AG10803 (cell line): ENCODE data around the gene ZNF235.

Experiments used
- DNase-seq: peaks from one replicate; pipeline ENCODE4 v3.0.0; 2010; ENCODE audit warnings: low read depth
- H3K4me3 ChIP-seq: 2 replicates; pipeline ENCODE4 v1.5.1; 2011; ENCODE audit warnings: mild to moderate bottlenecking, low read length, control low read depth
- TF ChIP-seq, protein P1 (sequence below): conservative IDR thresholded peaks from 2 replicates; pipeline ENCODE4 v1.5.1; 2011; ENCODE audit warnings: mild to moderate bottlenecking, low read length, control low read depth, inconsistent platforms

Gene ZNF235

DNA sequence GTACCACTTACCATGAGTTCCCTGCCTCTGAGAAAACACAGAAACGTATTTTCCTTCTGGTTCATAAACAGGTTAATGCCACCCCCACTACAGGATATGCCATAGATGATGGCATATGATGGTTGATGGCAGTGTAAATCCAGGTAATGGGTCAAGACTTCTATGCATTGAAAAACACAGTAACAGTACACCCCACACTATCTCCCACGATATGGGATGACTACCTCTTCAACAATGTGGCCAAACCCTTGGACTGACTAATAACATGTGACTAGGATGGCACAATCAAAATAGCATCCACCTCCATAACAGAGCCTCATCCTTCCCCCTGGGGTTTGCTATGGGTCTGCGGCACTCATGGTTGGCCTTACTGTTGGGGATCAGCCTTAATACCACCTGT, 22.0 kb downstream of the ZNF235 start:
- TF ChIP-seq, protein P1, sequence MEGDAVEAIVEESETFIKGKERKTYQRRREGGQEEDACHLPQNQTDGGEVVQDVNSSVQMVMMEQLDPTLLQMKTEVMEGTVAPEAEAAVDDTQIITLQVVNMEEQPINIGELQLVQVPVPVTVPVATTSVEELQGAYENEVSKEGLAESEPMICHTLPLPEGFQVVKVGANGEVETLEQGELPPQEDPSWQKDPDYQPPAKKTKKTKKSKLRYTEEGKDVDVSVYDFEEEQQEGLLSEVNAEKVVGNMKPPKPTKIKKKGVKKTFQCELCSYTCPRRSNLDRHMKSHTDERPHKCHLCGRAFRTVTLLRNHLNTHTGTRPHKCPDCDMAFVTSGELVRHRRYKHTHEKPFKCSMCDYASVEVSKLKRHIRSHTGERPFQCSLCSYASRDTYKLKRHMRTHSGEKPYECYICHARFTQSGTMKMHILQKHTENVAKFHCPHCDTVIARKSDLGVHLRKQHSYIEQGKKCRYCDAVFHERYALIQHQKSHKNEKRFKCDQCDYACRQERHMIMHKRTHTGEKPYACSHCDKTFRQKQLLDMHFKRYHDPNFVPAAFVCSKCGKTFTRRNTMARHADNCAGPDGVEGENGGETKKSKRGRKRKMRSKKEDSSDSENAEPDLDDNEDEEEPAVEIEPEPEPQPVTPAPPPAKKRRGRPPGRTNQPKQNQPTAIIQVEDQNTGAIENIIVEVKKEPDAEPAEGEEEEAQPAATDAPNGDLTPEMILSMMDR = no peak
- no peak for DNase-seq
- no peak overlapping the region for H3K4me3 ChIP-seq

DNA sequence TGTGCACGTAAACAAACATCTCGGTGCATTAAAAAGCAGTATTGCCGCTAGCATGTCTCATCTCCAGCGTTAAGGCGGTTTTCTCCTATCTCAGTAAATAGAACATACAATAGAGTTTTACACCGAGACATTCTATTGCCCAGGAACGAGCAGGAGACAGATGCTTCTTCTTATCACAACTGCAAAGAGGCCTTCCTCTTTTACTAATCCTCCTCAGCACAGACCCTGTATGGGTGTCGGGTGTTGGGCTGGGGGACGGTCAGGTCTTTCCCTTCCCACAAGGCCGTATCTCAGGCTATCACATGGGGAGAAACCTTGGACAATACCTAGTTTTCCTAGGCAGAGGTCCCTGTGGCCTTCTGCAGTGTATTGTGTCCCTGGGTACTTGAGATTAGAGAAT, 23.9 kb downstream of the ZNF235 start:
- TF ChIP-seq, protein P1 = no peak
- no peak for DNase-seq
- no peak overlapping the region for H3K4me3 ChIP-seq

DNA sequence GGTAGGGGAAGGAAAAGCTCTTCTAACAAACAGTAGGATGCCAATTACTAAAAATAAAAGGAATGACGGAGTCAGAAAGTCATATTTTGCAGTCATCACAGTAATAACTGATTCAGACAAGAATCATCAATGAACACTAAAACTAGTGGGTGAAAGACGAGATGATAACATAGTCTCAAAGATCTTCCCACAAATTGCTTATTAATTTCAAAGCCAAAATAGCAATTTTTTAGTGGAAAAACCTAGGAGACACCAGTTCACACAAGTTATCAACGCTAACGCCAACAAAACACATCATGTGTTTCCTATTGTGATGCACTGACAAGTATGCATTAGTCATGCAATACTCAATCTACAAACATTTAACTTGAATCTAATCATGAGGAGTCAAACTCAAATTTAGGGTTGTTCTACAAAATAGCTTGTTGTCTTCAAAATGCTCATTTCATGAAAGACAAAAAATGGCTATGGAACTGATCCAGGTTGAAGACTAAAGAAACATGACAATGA, 26.6 kb downstream of the ZNF235 start:
- TF ChIP-seq, protein P1 = no peak
- DNase-seq = peak; percentile 49
- no peak overlapping the region for H3K4me3 ChIP-seq

DNA sequence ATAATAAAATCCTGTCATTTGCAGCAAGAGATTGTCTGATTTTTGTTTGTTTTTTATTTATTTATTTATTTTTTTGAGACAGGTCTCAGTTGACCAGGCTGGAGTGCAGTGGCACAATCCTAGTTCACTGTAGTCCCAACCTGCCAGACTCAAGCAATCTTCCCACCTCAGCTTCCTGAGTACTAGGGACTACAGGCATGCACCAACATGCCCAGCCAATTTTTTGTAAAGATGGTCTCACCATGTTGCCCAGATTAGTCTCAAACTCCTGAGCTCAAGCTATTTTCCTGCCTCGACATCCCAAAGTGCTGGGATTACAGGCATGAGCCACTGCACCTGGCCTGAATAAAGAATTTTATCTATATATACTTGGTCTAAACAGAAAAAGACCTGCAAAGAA, 27.5 kb downstream of the ZNF235 start:
- no peak for DNase-seq

DNA sequence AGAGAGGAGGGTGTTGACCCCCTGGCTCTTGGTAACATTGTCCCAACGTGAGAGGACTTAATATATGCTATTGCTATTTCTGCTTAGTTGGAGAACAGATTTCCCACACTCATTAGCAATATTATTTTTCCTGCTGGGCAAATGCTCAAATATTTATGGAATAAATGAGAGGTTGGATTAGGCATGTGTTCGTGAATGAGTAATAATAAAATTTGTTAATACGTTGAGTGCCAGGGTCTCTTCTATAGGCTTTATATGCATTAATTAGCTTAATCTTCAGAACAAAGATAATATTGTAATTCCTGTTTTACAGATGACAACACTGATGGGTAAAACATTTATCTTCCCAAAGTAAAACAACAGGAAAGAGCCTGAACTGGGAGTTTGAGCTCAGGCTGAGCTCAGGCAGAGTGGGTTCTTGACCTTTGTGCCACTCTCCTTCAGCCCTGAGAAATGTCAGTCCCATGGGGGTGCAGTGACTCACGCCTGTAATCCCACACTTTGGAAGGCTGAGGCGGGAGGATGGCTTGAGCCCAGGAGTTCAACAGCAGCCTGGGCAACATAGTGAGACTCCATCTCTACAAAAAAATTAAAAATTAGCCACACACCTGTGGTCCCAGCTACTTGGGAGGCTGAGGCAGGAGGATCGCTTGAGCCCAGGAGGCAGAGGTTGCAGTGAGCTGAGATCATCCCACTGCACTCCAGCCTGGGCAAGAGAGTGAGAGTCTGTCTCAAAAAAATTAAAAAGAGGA, 44.0 kb downstream of the ZNF235 start:
- TF ChIP-seq, protein P1 = no peak
- no peak overlapping the region for H3K4me3 ChIP-seq
- DNase-seq = no peak

More for the DNA sequence above, 27.5 kb downstream of the ZNF235 start:
- H3K4me3 ChIP-seq = no peak overlapping the region
- TF ChIP-seq, protein P1 = no peak

DNA sequence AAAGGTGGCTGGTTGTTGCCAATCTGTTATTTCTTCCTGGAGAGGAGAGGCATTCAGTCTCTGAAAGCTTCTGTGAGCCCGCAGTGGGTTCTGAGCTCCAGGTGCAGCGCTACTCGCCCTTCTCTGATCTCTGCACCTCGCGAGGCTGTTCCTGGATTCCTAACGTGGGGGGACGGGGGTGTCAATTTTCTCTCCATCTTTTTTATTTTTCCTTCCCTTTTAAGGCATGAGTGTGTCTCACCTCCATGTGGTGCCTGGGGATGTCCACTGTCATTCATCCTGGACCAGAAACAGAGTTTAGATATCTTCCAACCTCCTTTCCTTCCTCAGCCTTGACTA, 44.5 kb downstream of the ZNF235 start:
- TF ChIP-seq, protein P1 = no peak
- DNase-seq = no peak
- H3K4me3 ChIP-seq = peak overlapping the region; percentile 69

DNA sequence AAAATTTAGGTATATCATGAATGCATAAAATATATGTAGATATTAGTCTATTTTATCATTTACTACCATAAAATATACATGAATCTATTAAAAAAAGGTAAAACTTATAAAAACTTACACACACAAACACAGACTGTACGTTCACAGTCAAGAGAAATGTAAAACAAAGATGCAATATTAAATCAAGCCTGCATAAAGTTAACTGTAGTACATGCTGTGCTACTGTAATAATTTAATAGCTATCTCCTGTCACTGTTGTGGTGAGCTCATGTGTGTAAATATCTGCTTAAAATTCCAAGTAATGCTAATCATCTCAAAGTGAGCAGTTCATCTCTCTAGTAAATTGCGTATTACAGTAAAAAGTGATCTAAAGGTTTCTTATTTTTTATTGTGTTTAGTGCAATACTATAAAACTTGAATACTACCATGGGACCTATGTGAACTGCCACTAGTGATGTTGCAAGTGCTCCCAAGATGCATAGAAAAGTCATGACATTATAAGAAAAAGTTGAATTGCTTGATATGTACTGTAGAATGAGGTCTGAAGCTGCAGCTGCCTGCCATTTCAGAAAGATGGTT, 45.9 kb downstream of the ZNF235 start:
- TF ChIP-seq, protein P1 = no peak
- no peak overlapping the region for H3K4me3 ChIP-seq
- DNase-seq = no peak
